ENCODE data around the gene APOL3.
"Not testable (repeated sequence)": the region's sequence is repeated elsewhere in the genome, so short reads cannot be mapped to it uniquely, and the experiment has no call there.

- not testable (repeated sequence) for TF ChIP-seq CTCF, POLR2A (IDR thresholded peaks at IDR 0.05)
These were observed 42.4 kb upstream of the APOL3 start for GRCh38 chr22:36202906-36203305.

All from uterus (tissue), 2 donors.